GM18951 (cell line): ENCODE data around the gene MYLK.

Experiments used
- POLR2A ChIP-seq: IDR thresholded peaks from 4 replicates; pipeline ENCODE4 v1.6.1; 2011; ENCODE audit warnings: mild to moderate bottlenecking; ENCODE audit not compliant: insufficient read length, insufficient read depth; ENCODE audit errors: extremely low read depth
- in situ Hi-C: fragments of 300-500 bp; cut with MboI; formaldehyde crosslinking; loops from one replicate; pipeline ENCODE4 v1.12.0; 2022; ENCODE audit warnings: low sequenced_read_pairs, mixed read lengths, inconsistent platforms; ENCODE audit not compliant: unreplicated experiment

The MYLK gene

DNA sequence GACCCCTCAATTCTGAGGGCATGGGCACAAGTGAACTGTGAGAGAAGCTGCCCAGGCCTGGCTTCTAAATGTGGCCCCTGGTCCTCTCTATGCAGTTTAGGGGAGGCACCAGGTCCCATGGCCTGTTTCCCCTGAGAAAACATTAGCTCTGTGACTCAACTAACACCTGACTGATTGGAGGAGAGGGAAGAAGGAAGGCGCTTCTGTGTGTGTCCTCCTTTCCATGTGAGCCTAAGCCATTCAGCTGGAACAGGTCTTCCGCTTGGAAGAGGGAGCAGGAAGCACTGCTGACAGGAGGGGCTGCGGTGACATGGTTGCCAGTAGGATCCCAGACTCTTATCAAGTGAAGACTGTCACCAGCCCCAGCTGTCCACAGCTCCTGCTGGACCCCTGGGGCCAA, 79.5 kb downstream of the MYLK start:
- in situ Hi-C loops: no loop called here
- TF ChIP-seq POLR2A: no peak

DNA sequence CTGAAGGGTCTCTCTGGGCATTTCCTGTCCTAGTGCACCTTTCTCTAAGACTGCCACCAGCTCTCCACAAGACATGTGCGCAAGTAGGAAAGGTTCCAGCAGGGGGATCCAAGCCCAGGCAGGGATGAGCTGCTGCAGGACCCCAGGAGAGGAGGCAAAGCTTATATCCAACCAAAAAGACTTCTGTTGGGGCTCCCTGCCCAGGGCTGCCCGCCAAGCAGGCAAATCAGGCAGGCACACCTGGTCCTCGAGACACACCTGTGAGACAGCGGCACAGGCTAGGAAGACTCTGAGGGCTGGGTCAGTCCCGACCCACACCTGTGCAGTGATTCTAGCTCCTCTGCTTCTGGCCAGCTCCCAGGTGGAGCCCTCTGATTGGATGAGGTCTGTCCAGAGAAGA, 80.6 kb downstream of the MYLK start:
- in situ Hi-C loops: no loop called here
- TF ChIP-seq POLR2A: no peak

DNA sequence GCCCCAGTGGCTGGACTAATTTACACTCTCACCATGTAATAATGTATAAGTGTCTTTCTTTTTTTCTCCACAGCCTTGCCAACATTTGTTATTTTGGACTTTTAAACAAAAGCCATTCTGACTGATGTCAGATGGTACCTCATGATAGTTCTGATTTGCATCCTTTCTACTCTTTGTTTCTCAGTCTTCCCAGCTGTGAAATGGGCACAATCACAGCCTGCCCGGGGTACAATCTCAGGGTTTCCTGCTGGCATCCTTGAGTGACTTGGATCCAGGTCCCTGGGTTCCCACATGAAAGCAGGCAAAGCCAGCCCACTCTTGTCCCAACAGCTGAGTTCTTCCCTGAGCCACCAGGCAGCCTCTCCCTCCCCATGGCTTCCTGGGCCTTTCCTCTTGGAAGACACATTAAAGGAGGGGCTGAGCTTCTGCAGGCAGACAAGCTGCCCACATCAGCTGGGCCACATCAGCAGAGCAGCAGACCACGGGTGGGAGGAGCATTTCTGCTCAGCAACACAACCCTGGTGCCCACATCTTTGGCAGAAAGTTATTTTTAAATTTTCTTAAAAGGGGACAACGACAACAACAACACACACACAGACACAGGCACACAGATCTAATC, 82.0 kb downstream of the MYLK start:
- TF ChIP-seq POLR2A: no peak
- in situ Hi-C loops: no loop called here

GRCh38 chr3:123801474-123801873, 82.7 kb downstream of the MYLK start:
- TF ChIP-seq POLR2A: no peak
- in situ Hi-C loops: no loop called here

- no peak for TF ChIP-seq POLR2A
- in situ Hi-C loops: no loop called here
Observed at GRCh38 chr3:123800362-123800682, 83.8 kb downstream of the MYLK start.

DNA sequence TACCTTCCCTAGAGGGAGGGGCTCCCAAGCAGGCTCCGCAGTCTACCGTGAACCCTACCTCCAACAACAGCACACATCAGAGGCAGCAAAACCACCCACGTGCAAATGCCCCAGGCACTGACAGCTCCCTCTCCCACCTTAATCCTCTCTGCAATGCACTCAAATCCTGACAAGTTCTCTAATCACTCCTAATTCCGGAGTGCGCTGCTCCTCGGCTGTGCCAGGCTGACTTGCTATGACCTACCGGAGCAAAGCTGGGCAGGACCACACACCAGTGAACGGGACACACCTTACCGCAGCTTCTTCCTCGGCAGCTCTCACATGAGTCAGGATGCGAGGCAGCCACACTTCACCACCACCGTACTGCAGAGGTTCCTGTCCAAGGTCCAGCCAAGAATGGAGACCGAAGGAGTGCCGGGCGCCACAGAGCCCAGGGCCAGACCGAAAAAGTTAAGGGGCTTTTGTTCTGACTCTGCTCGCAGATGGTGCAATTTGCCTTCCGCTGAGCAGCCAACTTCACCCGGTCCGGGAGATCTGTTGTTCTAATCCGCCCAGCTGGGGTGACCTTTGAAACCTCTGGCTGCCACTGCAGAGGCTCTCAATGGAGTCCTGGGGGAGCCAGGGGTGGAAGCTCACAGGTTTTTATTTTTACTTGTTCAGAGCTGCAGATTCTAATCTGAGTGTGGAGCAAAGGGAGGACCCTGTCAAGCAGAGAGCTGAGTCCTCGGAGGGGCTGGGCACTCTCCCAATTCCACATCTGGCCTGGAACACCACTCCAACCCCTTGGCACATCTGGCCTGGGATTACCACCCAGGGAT, 84.4 kb downstream of the MYLK start:
- in situ Hi-C loops: no loop called here

DNA sequence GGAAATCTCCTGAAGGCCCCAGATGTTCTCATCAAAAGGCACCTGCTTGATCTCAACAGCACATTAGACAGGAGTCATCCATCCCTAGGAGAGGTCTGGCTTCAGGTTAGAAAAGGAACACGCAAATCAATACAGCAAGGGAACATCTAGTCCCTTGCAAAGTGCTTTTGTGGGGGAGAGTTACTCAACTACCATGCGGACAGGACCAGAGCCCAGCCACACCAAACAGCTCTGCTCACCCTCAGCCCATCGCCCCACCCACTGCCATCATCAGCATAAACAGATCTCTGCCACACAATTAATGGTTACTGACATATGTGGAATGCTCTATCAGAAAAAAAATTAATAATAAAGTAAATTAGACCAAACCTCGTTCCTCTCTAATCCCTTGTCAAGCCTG, 85.6 kb downstream of the MYLK start:
- in situ Hi-C loops: no loop called here
- TF ChIP-seq POLR2A: no peak

More for the DNA sequence above, 84.4 kb downstream of the MYLK start:
- TF ChIP-seq POLR2A: no peak

DNA sequence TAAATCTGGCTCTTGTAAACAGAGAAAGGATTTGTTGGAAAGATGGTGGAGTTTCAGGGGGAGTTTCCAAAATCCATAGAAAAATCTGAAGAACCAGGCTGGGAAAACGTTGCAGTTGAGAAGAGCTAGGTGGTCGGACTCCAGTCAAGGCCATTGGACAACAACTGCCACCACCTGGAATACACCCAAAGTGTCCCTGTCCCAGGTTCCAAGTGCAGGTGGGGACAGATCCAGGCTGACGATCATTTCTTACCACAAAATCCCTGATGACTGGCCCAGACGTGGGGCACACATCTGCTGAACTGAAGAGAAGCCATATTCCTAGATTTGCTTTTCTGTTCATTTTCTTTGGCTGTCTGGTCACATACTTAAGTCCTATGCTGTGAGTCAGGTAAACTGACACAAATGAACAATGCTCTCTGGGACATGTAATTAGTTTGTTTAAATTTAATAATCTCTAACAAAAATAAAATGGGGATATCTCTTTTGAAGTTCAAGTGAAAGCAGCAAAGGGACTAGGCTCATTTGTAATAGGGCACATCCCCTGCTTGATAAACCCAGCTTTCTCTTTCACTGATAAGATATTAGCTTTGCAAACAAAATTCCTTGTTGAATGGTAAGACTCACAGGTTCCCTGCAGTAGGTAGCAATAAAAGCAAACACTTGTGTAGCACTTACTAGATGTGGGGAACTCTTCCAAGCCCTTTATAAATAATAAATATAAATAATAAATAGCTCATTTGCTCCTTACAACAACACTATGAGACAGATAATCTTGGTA, 88.5 kb downstream of the MYLK start:
- in situ Hi-C loops: no loop called here
- no peak for TF ChIP-seq POLR2A

GRCh38 chr3:123793425-123793824, 90.7 kb downstream of the MYLK start:
- TF ChIP-seq POLR2A: no peak
- in situ Hi-C loops: no loop called here

DNA sequence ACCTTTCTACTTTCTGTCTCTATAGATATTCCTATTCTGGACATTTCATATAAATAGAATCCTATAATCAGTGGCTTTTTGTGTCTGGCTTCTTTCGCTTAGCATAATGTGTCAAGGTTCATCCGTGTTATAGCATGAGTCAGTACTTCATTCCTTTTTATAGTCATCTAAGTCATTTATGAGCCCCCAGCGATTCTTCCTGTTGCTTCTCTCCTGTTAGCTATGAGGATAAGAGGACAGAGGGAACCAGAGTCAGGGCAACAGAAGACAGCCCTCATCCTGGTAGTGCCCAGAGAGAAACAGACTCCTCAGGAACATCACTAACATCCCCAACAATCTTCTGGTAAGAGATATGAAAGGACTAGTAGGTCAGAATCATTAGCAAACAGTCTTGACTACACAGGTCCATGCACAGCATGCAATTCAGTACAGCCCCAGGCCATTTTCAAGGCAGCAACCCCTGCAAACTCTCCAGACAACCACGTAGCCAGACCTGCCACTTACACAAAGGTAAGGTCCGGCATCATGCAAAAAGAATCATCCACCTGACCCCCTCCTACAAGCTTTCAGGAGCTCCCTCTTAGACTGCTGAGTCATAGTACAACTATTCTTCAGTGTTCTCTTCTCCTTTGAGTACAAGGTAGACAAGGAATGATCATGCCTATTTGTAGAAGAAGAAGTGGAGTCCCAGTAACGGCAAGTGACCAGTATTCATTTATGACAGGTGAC, 91.5 kb downstream of the MYLK start:
- TF ChIP-seq POLR2A: no peak
- in situ Hi-C loops: no loop called here

GRCh38 chr3:123791898-123792297, 92.2 kb downstream of the MYLK start:
- in situ Hi-C loops: no loop called here
- no peak for TF ChIP-seq POLR2A

GRCh38 chr3:123791417-123791816, 92.7 kb downstream of the MYLK start:
- in situ Hi-C loops: no loop called here

GRCh38 chr3:123791073-123791370, 93.1 kb downstream of the MYLK start:
- in situ Hi-C loops: no loop called here
- no peak for TF ChIP-seq POLR2A

More at GRCh38 chr3:123791417-123791816, 92.7 kb downstream of the MYLK start:
- no peak for TF ChIP-seq POLR2A
